Forelimb muscle (tissue), 1 donor: ENCODE results near the gene DTNBP1. TPM values are rescaled to one million over a fixed set of nuclear protein-coding genes. Genes with fewer than 3 reads are reported as not detected.
"Not testable (repeated sequence)": the region's sequence is repeated elsewhere in the genome, so short reads cannot be mapped to it uniquely, and the experiment has no call there.

Source experiments
- DNase-seq: peaks from one replicate; pipeline ENCODE4 v3.0.0-alpha.2; 2013; ENCODE audit warnings: low read depth
- polyA plus RNA-seq: library from polyadenylated mRNA; unstranded; fragments of 120-200 nt; gene quantifications from one replicate; pipeline ENCODE4 v1.2.1, GENCODE V29; 2013; ENCODE audit not compliant: insufficient read length

The DTNBP1 gene
- polyA plus RNA-seq, 1 donor: 18.3 TPM

GRCh38 chr6:15556711-15557110, 106.1 kb downstream of the DTNBP1 start:
- DNase-seq: no peak

- no peak for DNase-seq
Measured at GRCh38 chr6:15555101-15556038, 107.5 kb downstream of the DTNBP1 start.

GRCh38 chr6:15554728-15555100, 108.1 kb downstream of the DTNBP1 start:
- DNase-seq: no peak

- DNase-seq: no peak
Measured at GRCh38 chr6:15553736-15554294, 109.0 kb downstream of the DTNBP1 start.

- DNase-seq: no peak
Measured at GRCh38 chr6:15553031-15553430, 109.8 kb downstream of the DTNBP1 start.

- DNase-seq: no peak
Measured at GRCh38 chr6:15551798-15552197, 111.0 kb downstream of the DTNBP1 start.

- no peak for DNase-seq
Measured at GRCh38 chr6:15551262-15551661, 111.6 kb downstream of the DTNBP1 start.

- no peak for DNase-seq
Measured at GRCh38 chr6:15550546-15551123, 112.2 kb downstream of the DTNBP1 start.

GRCh38 chr6:15549371-15549770, 113.5 kb downstream of the DTNBP1 start:
- no peak for DNase-seq

GRCh38 chr6:15547400-15547799, 115.4 kb downstream of the DTNBP1 start:
- no peak for DNase-seq

GRCh38 chr6:15546591-15546990, 116.2 kb downstream of the DTNBP1 start:
- DNase-seq: no peak

- DNase-seq: no peak
Measured at GRCh38 chr6:15544321-15544900, 118.4 kb downstream of the DTNBP1 start.

GRCh38 chr6:15543332-15543917, 119.4 kb downstream of the DTNBP1 start:
- not testable (repeated sequence) for DNase-seq

GRCh38 chr6:15539722-15540270, 123.0 kb downstream of the DTNBP1 start:
- DNase-seq: no peak

GRCh38 chr6:15538766-15539495, 123.9 kb downstream of the DTNBP1 start:
- no peak for DNase-seq

GRCh38 chr6:15538106-15538505, 124.7 kb downstream of the DTNBP1 start:
- DNase-seq: no peak

- no peak for DNase-seq
Measured at GRCh38 chr6:15536198-15536955, 126.5 kb downstream of the DTNBP1 start.

GRCh38 chr6:15535495-15536197, 127.2 kb downstream of the DTNBP1 start:
- DNase-seq: no peak

GRCh38 chr6:15534974-15535373, 127.9 kb downstream of the DTNBP1 start:
- no peak for DNase-seq
